ENCODE data around the gene CRLF1. TPM values are rescaled to one million over a fixed set of nuclear protein-coding genes. Genes with fewer than 3 reads are reported as not detected.

CRLF1 gene
- total and polyA plus RNA-seq, 10 of the 15 experiments (the other 5 are each of a cell fraction or from before 2014, with no cell fraction given), result 0.10 to 1.2 (median 0.49) TPM; not detected in 4

- no peak for TF ChIP-seq REST (IDR thresholded peaks at IDR 0.05; ENCODE audit: low read depth, low read length)
- TF ChIP-seq ATF2 (IDR thresholded peaks at IDR 0.05; ENCODE audit: low read length), result no peak
- TF ChIP-seq HCFC1 (IDR thresholded peaks at IDR 0.05; ENCODE audit: low read length), result no peak
- no peak for TF ChIP-seq DPF2 (IDR thresholded peaks at IDR 0.05)
- no peak for TF ChIP-seq CBX5 (IDR thresholded peaks at IDR 0.05; ENCODE audit: low read depth)
- TF ChIP-seq SMAD1 (IDR thresholded peaks at IDR 0.05; ENCODE audit: low read depth, partially characterized antibody), result peak; percentile 82
- peak; percentile 68 for TF ChIP-seq ELK1 (IDR thresholded peaks at IDR 0.05; ENCODE audit: low read depth, low read length)
- no peak for TF ChIP-seq STAT1 (conservative IDR thresholded peaks at IDR 0.05)
- TF ChIP-seq POLR2A (IDR thresholded peaks at IDR 0.05; ENCODE audit: low read depth, low read length), result peak; percentile 92
- no peak for TF ChIP-seq NR2F1 (conservative IDR thresholded peaks at IDR 0.05)
- peak; percentile 55 to 94; a peak in 2 of 3 replicates for TF ChIP-seq EGR1 (IDR thresholded peaks at IDR 0.05; ENCODE audit: borderline replicate concordance in 1 of 2, low read depth in 2 of 2, low read length in 2 of 2)
- TF ChIP-seq ZNF687 (IDR thresholded peaks at IDR 0.05), result peak; percentile 92; the same call in 1 of the 2 replicates
- TF ChIP-seq ZBED1 (IDR thresholded peaks at IDR 0.05; ENCODE audit: borderline replicate concordance), result peak; percentile 86; the same call in 1 of the 2 replicates
- TF ChIP-seq YBX1 (IDR thresholded peaks at IDR 0.05), result no peak
- no peak for TF ChIP-seq ZNF24 (IDR thresholded peaks at IDR 0.05)
- TF ChIP-seq KLF5 (IDR thresholded peaks at IDR 0.05; ENCODE audit: partially characterized antibody), result no peak
- no peak for TF ChIP-seq SUPT20H (IDR thresholded peaks at IDR 0.05; ENCODE audit: borderline replicate concordance, control insufficient read depth, low read depth, low read length)
- peak; percentile 55; the same call in 1 of the 2 replicates for TF ChIP-seq YY1 (IDR thresholded peaks at IDR 0.05; ENCODE audit: low read depth, low read length)
- no peak for TF ChIP-seq CEBPB (IDR thresholded peaks at IDR 0.05; ENCODE audit: borderline replicate concordance in 1 of 2, low read depth in 2 of 2, low read length in 2 of 2)
- 0 out of 2 replicates have a peak, but pooled peaks have one; percentile 49 for TF ChIP-seq TCF12 (IDR thresholded peaks at IDR 0.05; ENCODE audit: low read depth, low read length)
- peak; percentile 90 for TF ChIP-seq MXI1 (IDR thresholded peaks at IDR 0.05; ENCODE audit: low read depth, low read length)
These were observed 49.0 kb downstream of the CRLF1 start, which contains the start of gene KXD1 (continued) for GRCh38 chr19:18557411-18558201.
